ENCODE data around the gene PRM3.

DNA sequence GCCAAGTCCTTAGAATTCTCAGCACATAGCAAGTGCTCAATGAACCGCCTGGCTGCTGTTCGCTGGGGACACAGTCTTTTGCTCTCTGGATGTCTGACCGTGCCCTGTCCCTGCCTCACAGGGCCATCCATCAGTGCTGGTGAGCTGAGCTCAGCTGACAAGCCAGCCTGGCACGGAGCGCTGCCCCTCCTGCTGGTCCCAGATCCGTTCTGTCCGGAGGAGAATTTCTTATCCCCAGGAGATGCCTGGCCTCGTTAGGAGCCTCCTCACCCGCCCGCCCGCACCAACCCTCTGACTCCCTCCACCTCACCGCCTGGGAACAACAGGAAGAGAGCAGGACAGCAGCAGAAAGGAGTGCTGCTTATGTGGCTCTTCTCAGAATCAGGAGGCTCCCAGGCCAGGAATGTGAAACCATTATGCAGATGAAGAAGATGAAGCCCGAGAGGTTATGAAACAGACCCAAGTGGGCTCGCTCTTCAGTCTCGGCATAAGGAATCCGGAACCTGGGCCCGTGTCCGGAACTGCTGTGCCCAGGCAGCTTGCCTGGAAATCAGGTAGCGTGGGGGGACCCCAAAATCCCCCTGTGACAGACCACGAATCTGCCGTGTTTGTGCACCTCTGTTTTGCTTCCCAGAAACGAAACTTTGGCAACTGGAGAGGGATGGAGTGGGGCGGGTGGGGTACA lies 43.0 kb upstream of the PRM3 start:
- no peak for TF ChIP-seq POLR2A (IDR thresholded peaks at IDR 0.05)
- TF ChIP-seq, protein P1, sequence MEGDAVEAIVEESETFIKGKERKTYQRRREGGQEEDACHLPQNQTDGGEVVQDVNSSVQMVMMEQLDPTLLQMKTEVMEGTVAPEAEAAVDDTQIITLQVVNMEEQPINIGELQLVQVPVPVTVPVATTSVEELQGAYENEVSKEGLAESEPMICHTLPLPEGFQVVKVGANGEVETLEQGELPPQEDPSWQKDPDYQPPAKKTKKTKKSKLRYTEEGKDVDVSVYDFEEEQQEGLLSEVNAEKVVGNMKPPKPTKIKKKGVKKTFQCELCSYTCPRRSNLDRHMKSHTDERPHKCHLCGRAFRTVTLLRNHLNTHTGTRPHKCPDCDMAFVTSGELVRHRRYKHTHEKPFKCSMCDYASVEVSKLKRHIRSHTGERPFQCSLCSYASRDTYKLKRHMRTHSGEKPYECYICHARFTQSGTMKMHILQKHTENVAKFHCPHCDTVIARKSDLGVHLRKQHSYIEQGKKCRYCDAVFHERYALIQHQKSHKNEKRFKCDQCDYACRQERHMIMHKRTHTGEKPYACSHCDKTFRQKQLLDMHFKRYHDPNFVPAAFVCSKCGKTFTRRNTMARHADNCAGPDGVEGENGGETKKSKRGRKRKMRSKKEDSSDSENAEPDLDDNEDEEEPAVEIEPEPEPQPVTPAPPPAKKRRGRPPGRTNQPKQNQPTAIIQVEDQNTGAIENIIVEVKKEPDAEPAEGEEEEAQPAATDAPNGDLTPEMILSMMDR (IDR thresholded peaks at IDR 0.05) = no peak
